Measurements from ENCODE around the gene CBFA2T2.
"Not testable (repeated sequence)": the region's sequence is repeated elsewhere in the genome, so short reads cannot be mapped to it uniquely, and the experiment has no call there.

CBFA2T2 gene

DNA sequence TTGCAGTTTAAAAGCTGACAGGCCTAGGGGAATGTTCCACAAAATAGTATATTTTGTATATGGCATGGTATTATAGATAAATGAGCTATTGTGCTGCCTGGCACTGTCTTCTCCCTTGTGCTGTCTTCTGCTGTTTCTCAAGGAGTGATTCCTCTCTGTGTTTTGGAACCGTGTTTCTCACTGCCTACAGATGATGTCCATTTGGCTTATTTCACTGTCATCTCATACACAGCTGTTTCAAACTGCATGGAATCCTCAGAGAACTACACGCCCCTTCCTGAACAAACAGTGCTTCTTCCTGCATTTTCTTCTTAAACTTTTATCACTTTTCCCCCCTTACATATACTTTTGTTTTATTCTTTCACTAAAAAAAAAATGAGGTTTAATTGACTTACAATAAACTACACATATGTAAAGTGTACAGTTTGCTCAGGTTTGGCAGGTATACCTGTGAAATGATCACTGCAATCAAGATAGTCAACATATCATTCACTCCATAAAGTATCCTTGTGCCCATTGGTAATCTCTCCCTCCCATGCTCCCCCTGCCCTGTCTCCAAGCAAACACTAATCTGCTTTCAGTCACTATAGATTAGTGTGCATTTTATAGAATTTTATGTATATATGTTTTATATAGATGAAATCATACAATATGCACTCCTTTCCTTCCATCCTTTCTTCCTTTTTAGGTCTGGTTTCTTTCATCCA is 43.0 kb downstream of the CBFA2T2 start:
- H2AFZ ChIP-seq, result no peak overlapping the region
- TF ChIP-seq, protein P1, sequence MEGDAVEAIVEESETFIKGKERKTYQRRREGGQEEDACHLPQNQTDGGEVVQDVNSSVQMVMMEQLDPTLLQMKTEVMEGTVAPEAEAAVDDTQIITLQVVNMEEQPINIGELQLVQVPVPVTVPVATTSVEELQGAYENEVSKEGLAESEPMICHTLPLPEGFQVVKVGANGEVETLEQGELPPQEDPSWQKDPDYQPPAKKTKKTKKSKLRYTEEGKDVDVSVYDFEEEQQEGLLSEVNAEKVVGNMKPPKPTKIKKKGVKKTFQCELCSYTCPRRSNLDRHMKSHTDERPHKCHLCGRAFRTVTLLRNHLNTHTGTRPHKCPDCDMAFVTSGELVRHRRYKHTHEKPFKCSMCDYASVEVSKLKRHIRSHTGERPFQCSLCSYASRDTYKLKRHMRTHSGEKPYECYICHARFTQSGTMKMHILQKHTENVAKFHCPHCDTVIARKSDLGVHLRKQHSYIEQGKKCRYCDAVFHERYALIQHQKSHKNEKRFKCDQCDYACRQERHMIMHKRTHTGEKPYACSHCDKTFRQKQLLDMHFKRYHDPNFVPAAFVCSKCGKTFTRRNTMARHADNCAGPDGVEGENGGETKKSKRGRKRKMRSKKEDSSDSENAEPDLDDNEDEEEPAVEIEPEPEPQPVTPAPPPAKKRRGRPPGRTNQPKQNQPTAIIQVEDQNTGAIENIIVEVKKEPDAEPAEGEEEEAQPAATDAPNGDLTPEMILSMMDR (IDR thresholded peaks at IDR 0.05), result no peak
- peaks cover 26% of the 10 kb centered on the region for H3K79me2 ChIP-seq
- no peak overlapping the region for H3K4me3 ChIP-seq (ENCODE audit: low read depth, low read length)
- H3K36me3 ChIP-seq (ENCODE audit: control insufficient read depth, insufficient read depth, low read length), result no peaks in the 10 kb centered on the region
- peaks cover 3% of the 10 kb centered on the region for H3K4me1 ChIP-seq
- no peaks in the 10 kb centered on the region for H3K27me3 ChIP-seq (ENCODE audit: control insufficient read depth, insufficient read depth, low read length)
- no peak overlapping the region for H3K27ac ChIP-seq
- no peaks in the 10 kb centered on the region for H3K9me3 ChIP-seq (ENCODE audit: control insufficient read depth, low read length)
- no peak overlapping the region for H3K4me2 ChIP-seq (ENCODE audit: low read length)
- H3K9ac ChIP-seq, result no peak overlapping the region

DNA sequence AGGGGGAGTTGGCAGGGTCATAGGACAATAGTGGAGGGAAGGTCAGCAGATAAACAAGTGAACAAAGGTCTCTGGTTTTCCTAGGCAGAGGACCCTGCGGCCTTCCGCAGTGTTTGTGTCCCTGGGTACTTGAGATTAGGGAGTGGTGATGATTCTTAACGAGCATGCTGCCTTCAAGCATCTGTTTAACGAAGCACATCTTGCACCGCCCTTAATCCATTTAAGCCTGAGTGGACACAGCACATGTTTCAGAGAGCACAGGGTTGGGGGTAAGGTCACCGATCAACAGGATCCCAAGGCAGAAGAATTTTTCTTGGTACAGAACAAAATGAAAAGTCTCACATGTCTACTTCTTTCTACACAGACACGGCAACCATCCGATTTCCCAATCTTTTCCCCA is 45.8 kb downstream of the CBFA2T2 start:
- not testable (repeated sequence) for H2AFZ ChIP-seq, H3K4me1 ChIP-seq

DNA sequence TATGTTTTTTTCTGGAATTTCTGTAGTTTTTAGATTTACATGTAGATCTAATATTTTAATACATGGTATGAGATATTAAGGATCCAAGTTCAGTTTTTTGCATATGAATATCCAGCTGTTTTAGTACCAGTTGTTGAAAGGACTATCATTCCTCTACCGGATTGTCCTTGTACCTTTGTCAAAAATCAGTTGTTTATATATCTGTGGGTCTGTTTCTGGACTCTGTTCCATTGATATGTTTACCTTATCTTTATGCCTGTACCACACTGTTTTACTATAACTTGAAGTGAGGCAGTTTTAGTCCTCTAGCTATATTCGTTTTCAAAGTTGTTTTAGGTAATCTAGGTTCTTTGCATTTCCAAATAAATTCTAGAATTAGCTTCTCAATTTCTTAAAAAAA is 47.7 kb downstream of the CBFA2T2 start:
- Histone ChIP-seq H3K27ac (no peak overlapping the region), H3K79me2 (peaks cover 22% of the 10 kb centered on the region)

More for the DNA sequence above, 45.8 kb downstream of the CBFA2T2 start:
- H3K9ac ChIP-seq; H3K27ac ChIP-seq; H3K27me3 ChIP-seq (ENCODE audit: control insufficient read depth, insufficient read depth, low read length); H3K4me2 ChIP-seq (ENCODE audit: low read length); H3K4me3 ChIP-seq (ENCODE audit: low read depth, low read length); H3K36me3 ChIP-seq (ENCODE audit: control insufficient read depth, insufficient read depth, low read length); H3K9me3 ChIP-seq (ENCODE audit: control insufficient read depth, low read length): not testable (repeated sequence)
- peaks cover 26% of the 10 kb centered on the region for H3K79me2 ChIP-seq

DNA sequence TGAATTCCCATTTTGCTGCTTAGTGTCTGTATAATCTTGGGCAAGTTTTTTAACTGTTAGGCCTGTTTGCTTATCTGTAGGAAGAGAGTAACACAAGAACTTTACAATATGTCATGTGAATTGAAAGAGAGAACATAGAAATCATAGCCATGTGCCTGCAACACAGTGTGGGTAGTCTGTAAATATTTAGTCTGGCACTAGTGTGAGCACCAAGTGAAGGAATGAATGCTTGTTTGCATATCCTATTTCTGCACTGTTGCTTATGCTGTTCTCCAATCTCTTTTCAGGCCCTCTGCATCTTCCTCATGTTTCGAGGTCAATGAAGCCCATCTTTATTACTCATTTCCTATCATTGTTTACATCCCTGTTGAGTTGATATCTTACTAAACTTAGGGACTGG is 49.2 kb downstream of the CBFA2T2 start:
- Histone ChIP-seq H3K4me2 (ENCODE audit: low read length) (no peak overlapping the region), H3K9ac (no peak overlapping the region), H3K27ac (no peak overlapping the region), H3K9me3 (ENCODE audit: control insufficient read depth, low read length) (no peaks in the 10 kb centered on the region), H3K4me1 (peaks cover 5% of the 10 kb centered on the region), H3K79me2 (peaks cover 17% of the 10 kb centered on the region), H3K4me3 (ENCODE audit: low read depth, low read length) (no peak overlapping the region), H3K27me3 (ENCODE audit: control insufficient read depth, insufficient read depth, low read length) (no peaks in the 10 kb centered on the region), H3K36me3 (ENCODE audit: control insufficient read depth, insufficient read depth, low read length) (no peaks in the 10 kb centered on the region), H2AFZ (no peak overlapping the region)
- TF ChIP-seq, protein P1 (IDR thresholded peaks at IDR 0.05), result no peak

More for the DNA sequence above, 47.7 kb downstream of the CBFA2T2 start:
- no peak overlapping the region for H3K9ac ChIP-seq
- H3K4me3 ChIP-seq (ENCODE audit: low read depth, low read length), result no peak overlapping the region
- H3K4me2 ChIP-seq (ENCODE audit: low read length), result no peak overlapping the region
- H3K9me3 ChIP-seq (ENCODE audit: control insufficient read depth, low read length), result no peaks in the 10 kb centered on the region
- H3K27me3 ChIP-seq (ENCODE audit: control insufficient read depth, insufficient read depth, low read length), result no peaks in the 10 kb centered on the region
- TF ChIP-seq, protein P1 (IDR thresholded peaks at IDR 0.05), result no peak
- no peak overlapping the region for H2AFZ ChIP-seq
- peaks cover 5% of the 10 kb centered on the region for H3K4me1 ChIP-seq
- H3K36me3 ChIP-seq (ENCODE audit: control insufficient read depth, insufficient read depth, low read length), result no peaks in the 10 kb centered on the region

DNA sequence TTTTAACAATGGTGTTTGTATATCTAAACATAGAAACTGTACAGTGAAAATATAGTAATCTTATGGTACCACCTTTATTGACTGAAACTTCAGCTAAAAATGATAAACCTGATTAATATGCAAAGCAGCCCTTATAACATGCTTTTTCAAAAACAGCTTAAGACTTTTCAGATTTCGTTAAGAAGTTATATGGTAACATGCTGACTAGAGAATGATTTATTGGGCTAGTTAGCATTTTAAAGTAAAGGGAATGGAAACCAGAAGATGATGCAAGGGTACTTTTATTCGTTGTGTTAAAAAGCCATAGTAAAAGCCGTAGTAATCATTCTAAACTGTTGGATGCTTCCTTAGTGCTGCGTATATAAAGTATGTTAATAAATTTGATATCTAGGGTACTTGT is 50.5 kb downstream of the CBFA2T2 start:
- Histone ChIP-seq H3K9me3 (ENCODE audit: control insufficient read depth, low read length) (no peaks in the 10 kb centered on the region), H3K36me3 (ENCODE audit: control insufficient read depth, insufficient read depth, low read length) (no peaks in the 10 kb centered on the region), H3K9ac (no peak overlapping the region), H3K27me3 (ENCODE audit: control insufficient read depth, insufficient read depth, low read length) (no peaks in the 10 kb centered on the region), H3K4me1 (peaks cover 5% of the 10 kb centered on the region), H3K4me3 (ENCODE audit: low read depth, low read length) (no peak overlapping the region), H2AFZ (no peak overlapping the region), H3K4me2 (ENCODE audit: low read length) (no peak overlapping the region), H3K27ac (no peak overlapping the region), H3K79me2 (peaks cover 17% of the 10 kb centered on the region)
- TF ChIP-seq, protein P1 (IDR thresholded peaks at IDR 0.05), result no peak

Data from parathyroid adenoma (tissue), 2 donors.